Mesodermal cell (in vitro differentiated cells): ENCODE measurements around the gene ZNF865.

ENCODE experiments used
- H3K27ac ChIP-seq: 2 replicates; pipeline ENCODE4 v1.7.0; 2013; ENCODE audit warnings: mild to moderate bottlenecking, low read depth, low read length, moderate library complexity; ENCODE audit not compliant: severe bottlenecking
- H3K36me3 ChIP-seq: 2 replicates; pipeline ENCODE4 v1.7.1; 2013; ENCODE audit warnings: mild to moderate bottlenecking, low read length, moderate library complexity; ENCODE audit not compliant: control insufficient read depth, insufficient read depth
- H3K4me1 ChIP-seq: one replicate; pipeline ENCODE4 v1.7.1; 2013; ENCODE audit warnings: mild to moderate bottlenecking, low read length; ENCODE audit not compliant: insufficient read depth, control insufficient read depth, poor library complexity, severe bottlenecking
- H3K4me3 ChIP-seq: 2 replicates; pipeline ENCODE4 v1.7.0; 2013; ENCODE audit warnings: low read length, control low read depth, mild to moderate bottlenecking; ENCODE audit not compliant: insufficient read depth, poor library complexity, severe bottlenecking; ENCODE audit errors: extremely low read depth
- H3K9me3 ChIP-seq: 2 replicates; pipeline ENCODE4 v1.7.1; 2013; ENCODE audit warnings: mild to moderate bottlenecking, low read length, moderate library complexity; ENCODE audit not compliant: control insufficient read depth
- WGBS, 2 experiments: methylation state at CpG; one replicate each; pipeline ENCODE4 v1.1.5; 2013; ENCODE audit warnings: missing lambda C conversion rate in 2 of 2; ENCODE audit not compliant: insufficient coverage in 2 of 2; 5-methylcytosine and 5-hydroxymethylcytosine counted together

The ZNF865 gene

DNA sequence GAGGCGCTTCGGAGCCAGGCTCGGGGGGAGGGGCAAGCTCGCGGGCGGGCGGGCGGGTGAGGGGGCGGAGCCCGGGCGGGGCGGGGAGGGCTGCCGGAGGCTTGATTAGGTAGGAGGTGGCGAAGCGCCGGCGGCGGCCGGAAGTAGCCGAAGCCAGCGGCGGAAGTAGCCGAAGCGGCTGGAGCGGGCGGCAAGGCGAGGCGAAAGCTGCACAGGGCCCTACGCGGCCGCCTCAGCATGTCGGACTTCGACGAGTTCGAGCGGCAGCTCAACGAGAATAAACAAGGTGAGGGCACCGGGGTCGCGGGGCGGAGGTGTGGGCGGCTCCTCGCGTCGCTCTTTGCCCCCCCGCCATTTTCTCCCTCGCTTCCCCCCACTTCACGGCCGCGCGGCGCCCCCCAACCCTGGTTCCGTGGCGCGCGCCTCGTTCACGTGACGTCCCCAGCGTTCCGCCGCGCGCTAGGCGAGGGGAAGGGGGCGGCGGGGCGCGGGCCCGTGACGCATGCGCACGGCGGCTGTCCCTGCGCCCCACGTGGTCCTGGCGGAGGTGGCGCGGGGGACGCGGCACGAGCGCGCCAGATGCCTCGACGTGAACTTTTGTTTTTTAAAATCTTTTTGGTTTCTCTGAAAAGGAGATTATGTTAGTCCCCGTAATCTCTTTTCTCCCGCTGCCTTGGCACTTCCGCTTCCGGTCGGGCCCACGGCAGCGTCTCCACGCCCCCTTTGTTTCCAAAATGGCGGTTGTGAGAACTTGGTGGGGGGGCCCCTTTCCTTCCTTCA lies 49.6 kb downstream of the ZNF865 start, which contains the start of gene U2AF2:
U2AF2 (plus strand) TSS at position 168 of the 780 bp plus-strand sequence; CDS start at position 238, 70 bp downstream.
- Histone ChIP-seq H3K27ac (peak within 1 kb of the TSS; percentile 100), H3K4me3 (peak within 1 kb of the TSS; percentile 99), H3K9me3 (no peaks in the 10 kb centered on the region), H3K4me1 (peaks cover 31% of the 10 kb centered on the region), H3K36me3 (peaks cover 54% of the 10 kb centered on the region)
- WGBS, 2 experiments, result 0% methylated on average over 57 to 66 of the region's 95 CpGs

DNA sequence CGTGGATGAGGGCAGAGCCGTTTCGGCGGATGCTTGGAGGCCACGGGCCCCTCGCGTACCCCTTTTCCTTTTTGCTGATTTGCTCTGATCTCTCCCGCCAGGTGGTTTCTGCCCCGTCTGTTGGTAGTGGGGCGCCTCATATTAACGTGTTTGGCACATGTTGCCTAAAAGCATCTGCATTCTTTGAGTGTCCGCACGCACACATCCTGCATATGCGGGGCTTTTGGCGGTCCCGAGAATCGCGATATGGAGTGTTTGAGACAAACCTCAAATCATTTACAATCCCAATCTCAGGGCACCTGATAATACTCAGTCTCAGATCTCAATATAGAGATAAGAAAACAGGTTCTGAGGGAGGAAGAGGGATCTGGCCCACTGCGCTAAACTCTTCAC lies 50.2 kb downstream of the ZNF865 start:
- H3K4me3 ChIP-seq, result peak overlapping the region; percentile 99
- no peaks in the 10 kb centered on the region for H3K9me3 ChIP-seq
- peak overlapping the region; percentile 100 for H3K27ac ChIP-seq
- peaks cover 31% of the 10 kb centered on the region for H3K4me1 ChIP-seq
- 0 to 1% methylated on average over 12 to 15 of the region's 19 CpGs for WGBS, 2 experiments
- H3K36me3 ChIP-seq, result peaks cover 54% of the 10 kb centered on the region

- Histone ChIP-seq H3K4me3 (peak overlapping the region; percentile 99), H3K36me3 (peaks cover 57% of the 10 kb centered on the region), H3K4me1 (peaks cover 37% of the 10 kb centered on the region), H3K9me3 (no peaks in the 10 kb centered on the region), H3K27ac (no peak overlapping the region)
- 77 to 84% methylated on average over 7 of the region's 7 CpGs for WGBS, 2 experiments
These were observed 51.1 kb downstream of the ZNF865 start for GRCh38 chr19:55656552-55656951.

DNA sequence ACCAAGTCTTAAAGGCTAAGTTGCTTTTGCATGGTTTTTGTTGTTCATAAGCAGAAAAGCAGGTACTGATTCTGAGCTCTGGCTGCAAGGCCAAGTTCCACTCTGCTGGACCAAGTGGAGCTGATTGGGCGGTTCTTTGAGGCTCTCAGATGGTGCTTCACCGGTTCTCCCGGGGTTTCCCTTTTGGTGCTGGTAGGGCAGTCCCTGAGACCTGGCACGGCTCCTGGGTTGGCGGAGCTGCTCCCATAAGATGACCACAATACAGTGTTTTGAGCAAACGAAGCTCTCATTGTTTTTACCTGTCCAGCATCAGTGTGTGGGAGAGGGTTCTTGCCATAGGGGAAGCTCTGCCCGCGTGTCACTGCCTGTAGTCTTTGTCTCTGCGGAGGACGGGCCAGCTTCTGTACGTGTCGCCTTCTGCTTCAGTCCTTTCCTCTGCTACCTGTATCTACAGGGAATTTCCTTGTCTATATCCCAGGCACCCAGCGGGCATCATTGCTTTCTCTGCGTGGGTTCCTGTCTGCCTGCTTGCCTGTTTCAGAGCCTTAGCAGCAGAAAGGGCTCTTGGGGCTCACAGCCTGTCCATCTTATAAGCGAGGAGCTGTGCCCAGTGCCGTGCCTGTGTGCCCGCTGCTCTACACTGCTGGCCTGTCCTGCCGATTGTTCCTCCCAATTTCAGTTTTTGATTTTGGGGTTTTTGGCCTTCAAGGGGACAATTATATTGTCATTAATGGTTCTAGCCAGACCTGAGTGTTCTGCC lies 51.7 kb downstream of the ZNF865 start:
- Histone ChIP-seq H3K4me1 (peaks cover 37% of the 10 kb centered on the region), H3K36me3 (peaks cover 62% of the 10 kb centered on the region), H3K27ac (no peak overlapping the region), H3K9me3 (no peaks in the 10 kb centered on the region), H3K4me3 (peak overlapping the region; percentile 99)
- 80 to 83% methylated on average over 16 to 18 of the region's 18 CpGs for WGBS, 2 experiments

DNA sequence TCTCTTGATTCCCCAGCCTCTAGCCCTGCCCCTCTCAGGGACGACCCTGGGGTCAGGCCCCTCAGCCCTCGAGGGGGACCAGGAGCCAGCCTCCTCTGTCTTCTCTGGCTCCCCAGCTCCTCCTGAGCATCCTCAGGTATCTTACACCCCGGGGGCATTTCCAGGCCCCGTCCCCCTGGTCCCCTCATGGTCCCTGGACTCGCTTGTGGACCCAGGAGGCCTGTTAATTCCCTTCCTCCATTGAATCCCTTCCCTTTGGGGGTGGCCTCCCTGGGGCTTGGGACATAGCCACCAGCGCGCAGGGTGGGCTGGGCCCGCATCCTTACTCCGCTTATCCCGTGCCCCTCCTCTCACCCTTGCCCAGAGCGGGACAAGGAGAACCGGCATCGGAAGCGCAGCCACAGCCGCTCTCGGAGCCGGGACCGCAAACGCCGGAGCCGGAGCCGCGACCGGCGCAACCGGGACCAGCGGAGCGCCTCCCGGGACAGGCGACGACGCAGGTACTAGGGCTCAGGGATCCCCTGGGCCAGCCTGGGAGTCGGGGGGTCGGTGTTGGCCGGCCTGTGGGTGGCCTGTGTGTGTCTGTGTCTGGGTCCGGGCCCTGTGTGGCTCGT lies 53.5 kb downstream of the ZNF865 start:
- Histone ChIP-seq H3K27ac (no peak overlapping the region), H3K4me3 (no peak overlapping the region), H3K9me3 (no peaks in the 10 kb centered on the region), H3K36me3 (peaks cover 73% of the 10 kb centered on the region), H3K4me1 (peaks cover 37% of the 10 kb centered on the region)
- 97 to 98% methylated on average over 33 to 34 of the region's 37 CpGs for WGBS, 2 experiments

DNA sequence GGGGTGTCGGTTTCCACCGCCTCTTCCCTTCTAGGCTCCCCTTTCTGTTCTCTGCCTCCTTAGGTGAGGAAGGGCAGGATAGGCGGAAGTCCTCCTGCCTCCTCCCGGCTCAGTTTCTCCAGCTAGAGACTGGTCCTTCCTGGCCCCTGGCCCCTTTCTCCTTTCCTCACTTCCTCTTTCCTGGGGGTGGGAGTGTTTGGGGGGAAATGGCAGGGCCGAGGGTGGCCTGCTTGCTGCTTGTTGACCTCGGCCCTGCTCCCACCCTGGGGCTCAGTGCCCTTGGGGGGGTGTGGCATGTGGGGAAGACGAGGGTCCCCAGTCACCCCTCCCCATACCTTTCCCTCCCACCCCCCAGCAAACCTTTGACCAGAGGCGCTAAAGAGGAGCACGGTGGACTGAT lies 54.4 kb downstream of the ZNF865 start:
- H3K36me3 ChIP-seq, result peaks cover 82% of the 10 kb centered on the region

DNA sequence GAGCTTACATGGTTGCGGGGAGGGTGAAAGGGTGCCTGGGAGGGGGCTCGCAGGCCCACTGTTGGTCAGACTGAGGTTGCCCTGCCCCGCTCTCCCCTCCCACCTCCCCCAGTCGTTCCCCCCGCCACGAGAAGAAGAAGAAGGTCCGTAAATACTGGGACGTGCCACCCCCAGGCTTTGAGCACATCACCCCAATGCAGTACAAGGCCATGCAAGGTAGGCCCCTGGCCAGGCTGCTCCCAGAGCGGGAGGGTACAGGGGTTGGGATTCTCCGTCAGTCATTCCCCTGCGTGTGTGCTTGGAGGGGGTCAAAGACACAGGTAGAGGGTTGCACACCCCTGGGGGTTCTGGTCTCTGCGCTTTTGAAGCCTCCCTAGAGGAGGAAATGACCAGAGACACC lies 55.0 kb downstream of the ZNF865 start:
- Histone ChIP-seq H3K27ac (no peak overlapping the region), H3K9me3 (no peaks in the 10 kb centered on the region), H3K36me3 (peaks cover 85% of the 10 kb centered on the region), H3K4me1 (peaks cover 37% of the 10 kb centered on the region), H3K4me3 (no peak overlapping the region)
- WGBS, 2 experiments, result 92 to 97% methylated on average over 4 to 6 of the region's 12 CpGs

More for the DNA sequence above, 54.4 kb downstream of the ZNF865 start:
- WGBS, 2 experiments, result 100% methylated on average over 3 of the region's 9 CpGs; no CpG with 5 or more reads in 1 of the 2 experiments
- Histone ChIP-seq H3K4me1 (peaks cover 37% of the 10 kb centered on the region), H3K9me3 (no peaks in the 10 kb centered on the region), H3K4me3 (no peak overlapping the region), H3K27ac (no peak overlapping the region)

- H3K9me3 ChIP-seq, result no peaks in the 10 kb centered on the region
- no peak overlapping the region for H3K27ac ChIP-seq
- no peak overlapping the region for H3K4me3 ChIP-seq
- H3K36me3 ChIP-seq, result peaks cover 86% of the 10 kb centered on the region
- H3K4me1 ChIP-seq, result peaks cover 37% of the 10 kb centered on the region
- 94 to 95% methylated on average over 12 of the region's 16 CpGs for WGBS, 2 experiments
These were observed 55.5 kb downstream of the ZNF865 start for GRCh38 chr19:55660991-55661390.

GRCh38 chr19:55661826-55662225 lies 56.4 kb downstream of the ZNF865 start:
- Histone ChIP-seq H3K9me3 (no peaks in the 10 kb centered on the region), H3K27ac (no peak overlapping the region), H3K36me3 (peaks cover 87% of the 10 kb centered on the region), H3K4me1 (peaks cover 32% of the 10 kb centered on the region), H3K4me3 (no peak overlapping the region)
- 88 to 90% methylated on average over 6 to 7 of the region's 7 CpGs for WGBS, 2 experiments

DNA sequence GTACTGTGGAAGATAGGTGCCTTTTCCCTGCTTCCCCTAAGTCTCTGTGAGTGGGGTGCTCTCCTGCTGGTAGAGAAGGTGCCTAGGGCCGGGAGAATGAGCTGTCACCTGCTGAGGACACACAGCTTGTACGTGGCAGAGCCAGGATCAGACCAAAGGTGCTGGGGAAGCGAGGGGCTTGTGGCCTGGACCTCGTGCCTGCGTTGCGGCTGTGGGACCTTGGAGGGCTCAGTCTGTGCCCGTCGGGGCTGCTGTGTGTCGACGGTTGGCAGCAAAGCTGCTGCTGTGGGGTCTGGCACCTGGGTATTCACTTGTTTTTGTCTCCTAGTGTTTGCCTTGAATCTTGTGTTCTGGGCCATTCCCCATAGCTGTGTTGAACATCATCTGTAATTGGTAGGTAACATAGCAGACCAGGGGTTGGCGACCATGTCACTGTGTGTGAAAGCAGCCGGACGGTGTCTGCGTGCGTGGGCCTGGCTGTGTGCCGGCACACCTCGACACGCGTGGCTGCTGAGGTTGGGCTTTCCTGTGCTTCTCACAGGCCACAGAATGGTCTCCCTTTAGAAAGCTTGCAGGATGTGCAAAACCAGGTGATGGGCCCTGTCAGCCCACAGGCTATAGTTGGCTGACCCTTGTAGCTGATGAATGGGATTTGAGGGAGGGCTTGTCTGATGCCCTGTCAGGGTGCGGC lies 58.5 kb downstream of the ZNF865 start:
- WGBS, 2 experiments, result 92 to 95% methylated on average over 20 of the region's 20 CpGs
- Histone ChIP-seq H3K4me3 (no peak overlapping the region), H3K36me3 (peaks cover 94% of the 10 kb centered on the region), H3K4me1 (peaks cover 13% of the 10 kb centered on the region), H3K27ac (no peak overlapping the region), H3K9me3 (no peaks in the 10 kb centered on the region)
